HCT116 (cell line): ENCODE measurements around the gene CDH13. TPM values are rescaled to one million over a fixed set of nuclear protein-coding genes. Genes with fewer than 3 reads are reported as not detected.

ENCODE experiments used
- ATAC-seq: fragments of 200-7000 bp; cut with Tn5 transposase; 2 replicates; pipeline ENCODE4 v1.9.1; 2020; ENCODE audit warnings: mild to moderate bottlenecking, moderate library complexity
- BruUV-seq: library from RNA; stranded (reverse); fragments of 400-500 nt; replicated peaks from 2 replicates; lab custom pipeline; 2021; lab: Mats Ljungman, UMichigan
- CTCF ChIA-PET: fragments of 300-600 bp; sonication (Branson Sonifier 250); formaldehyde crosslinking; loops from one replicate; lab custom pipeline; 2021; ENCODE audit warnings: antibody characterized with exemption; lab: Charles Lee
- POLR2A ChIA-PET: fragments of 300-600, 350-600 bp; sonication (Branson Sonifier 250); formaldehyde crosslinking; loops from one replicate; lab custom pipeline; 2021; ENCODE audit warnings: antibody characterized with exemption; lab: Charles Lee
- RAD21 ChIA-PET, 2 experiments: fragments of 300-600 bp; sonication (Branson Sonifier 250); formaldehyde crosslinking; loops; one replicate each; lab custom pipeline; 2023; ENCODE audit warnings: low total read pairs in 2 of 2; ENCODE audit not compliant: uncharacterized antibody in 2 of 2, unreplicated experiment in 2 of 2, low non-redundant PET in 1 of 2; lab: Charles Lee
- DNase-seq: peaks from one replicate; pipeline ENCODE4 v3.0.0-alpha.2; 2010; ENCODE audit warnings: low read depth, low spot score
- H2AFZ ChIP-seq: fragments of 200-600 bp; shearing (Covaris generic), sonication (generic); 2 replicates; pipeline ENCODE4 v1.6.1; 2017; ENCODE audit warnings: low read depth, mixed run types, mixed read lengths, antibody characterized with exemption, low read length; ENCODE audit not compliant: poor library complexity, severe bottlenecking
- H3K27ac ChIP-seq: 2 replicates; pipeline ENCODE4 v1.5.1; 2012; ENCODE audit warnings: low read depth, low read length
- H3K27me3 ChIP-seq: fragments of 200-600 bp; sonication (generic); 2 replicates; pipeline ENCODE4 v1.6.1; 2016; ENCODE audit warnings: mixed run types, low read length, mixed read lengths; ENCODE audit not compliant: insufficient read depth
- H3K36me3 ChIP-seq, 2 experiments: fragments of 200-500 bp in 1 of 2; fragments of 200-600 bp in 1 of 2; sonication (Bioruptor generic) in 1 of 2; sonication (generic) in 1 of 2; 2 replicates each; pipeline versions ENCODE4 v1.5.1 to v1.6.1; 2014 to 2016; ENCODE audit warnings: low read length in 2 of 2, inconsistent platforms in 1 of 2, mixed read lengths in 1 of 2, mixed run types in 1 of 2; ENCODE audit not compliant: insufficient read depth in 2 of 2, control insufficient read depth in 1 of 2
- H3K4me1 ChIP-seq, 2 experiments: fragments of 200-600 bp in 1 of 2; sonication (generic) in 1 of 2; 2 replicates each; pipeline versions ENCODE4 v1.5.1 to v1.6.1; 2012 to 2017; ENCODE audit warnings: low read length in 2 of 2, inconsistent platforms in 1 of 2, mild to moderate bottlenecking in 1 of 2, mixed read lengths in 1 of 2, mixed run types in 1 of 2, moderate library complexity in 1 of 2; ENCODE audit not compliant: insufficient read depth in 2 of 2, control insufficient read depth in 1 of 2
- H3K4me2 ChIP-seq: fragments of 200-600 bp; sonication (generic); 2 replicates; pipeline ENCODE4 v1.6.1; 2017; ENCODE audit warnings: mixed run types, low read length, mixed read lengths
- H3K4me3 ChIP-seq, 2 experiments: fragments of 200-600 bp in 1 of 2; sonication (generic) in 1 of 2; replicated peaks in 1 of 2; 2 replicates each; pipeline ENCODE4 v1.5.1; 2011 to 2016; ENCODE audit warnings: low read length in 2 of 2, control low read depth in 1 of 2, low read depth in 1 of 2, mild to moderate bottlenecking in 1 of 2, mixed read lengths in 1 of 2, mixed run types in 1 of 2
- H3K79me2 ChIP-seq: fragments of 200-600 bp; sonication (generic); 2 replicates; pipeline ENCODE4 v1.6.1; 2017; ENCODE audit warnings: mild to moderate bottlenecking, mixed run types, low read length, moderate library complexity, mixed read lengths; ENCODE audit not compliant: insufficient read depth
- H3K9ac ChIP-seq: fragments of 200-600 bp; sonication (generic); 2 replicates; pipeline ENCODE4 v1.6.1; 2016; ENCODE audit warnings: low read length, mixed read lengths
- H3K9me2 ChIP-seq: fragments of 200-600 bp; sonication (generic), shearing (Covaris generic); 2 replicates; pipeline ENCODE4 v1.6.1; 2017; ENCODE audit warnings: mixed run types, mild to moderate bottlenecking, moderate library complexity; ENCODE audit not compliant: insufficient read depth
- H3K9me3 ChIP-seq, 2 experiments: fragments of 200-500 bp in 1 of 2; fragments of 200-600 bp in 1 of 2; sonication (Bioruptor generic) in 1 of 2; sonication (generic) in 1 of 2; 2 replicates each; pipeline ENCODE4 v1.6.1; 2014 to 2017; ENCODE audit warnings: low read length in 2 of 2, mixed read lengths in 2 of 2, inconsistent platforms in 1 of 2, low read depth in 1 of 2, mild to moderate bottlenecking in 1 of 2, mixed run types in 1 of 2, moderate library complexity in 1 of 2; ENCODE audit not compliant: control insufficient read depth in 1 of 2, insufficient read depth in 1 of 2
- H4K20me1 ChIP-seq: fragments of 200-600 bp; sonication (generic), shearing (Covaris generic); 2 replicates; pipeline ENCODE4 v1.6.1; 2017; ENCODE audit warnings: mixed run types, mild to moderate bottlenecking, moderate library complexity; ENCODE audit not compliant: insufficient read depth
- CBX3 ChIP-seq: IDR thresholded peaks from 2 replicates; pipeline ENCODE4 v1.6.1; 2012; ENCODE audit warnings: low read depth
- EGR1 ChIP-seq: IDR thresholded peaks from 2 replicates; pipeline ENCODE4 v1.6.1; 2012; ENCODE audit warnings: low read depth
- ELF1 ChIP-seq: IDR thresholded peaks from 2 replicates; pipeline ENCODE4 v1.6.1; 2012; ENCODE audit warnings: low read depth, borderline replicate concordance
- EZH2 ChIP-seq: fragments of 200-600 bp; sonication (generic); IDR thresholded peaks from 2 replicates; pipeline ENCODE4 v1.6.1; 2017; ENCODE audit warnings: antibody characterized with exemption, mixed run types
- FOSL1 ChIP-seq: IDR thresholded peaks from 2 replicates; pipeline ENCODE4 v1.6.1; 2012; ENCODE audit warnings: low read depth
- MAX ChIP-seq: IDR thresholded peaks from 2 replicates; pipeline ENCODE4 v1.6.1; 2012
- POLR2AphosphoS5 ChIP-seq: IDR thresholded peaks from 2 replicates; pipeline ENCODE4 v1.6.1; 2011; ENCODE audit warnings: mild to moderate bottlenecking, low read depth, low read length, moderate library complexity
- RAD21 ChIP-seq: IDR thresholded peaks from 2 replicates; pipeline ENCODE4 v1.6.1; 2012; ENCODE audit warnings: low read depth, mild to moderate bottlenecking
- SP1 ChIP-seq: IDR thresholded peaks from 2 replicates; pipeline ENCODE4 v1.6.1; 2012; ENCODE audit warnings: low read depth
- SRF ChIP-seq: IDR thresholded peaks from 2 replicates; pipeline ENCODE4 v1.6.1; 2012; ENCODE audit warnings: low read depth
- TCF7L2 ChIP-seq: IDR thresholded peaks from 2 replicates; pipeline ENCODE4 v1.7.0; 2011; ENCODE audit warnings: borderline replicate concordance, inconsistent platforms; ENCODE audit not compliant: insufficient read depth, insufficient read length; ENCODE audit errors: extremely low read depth
- YY1 ChIP-seq: IDR thresholded peaks from 2 replicates; pipeline ENCODE4 v1.6.1; 2011; ENCODE audit warnings: low read length, low read depth, moderate library complexity, mild to moderate bottlenecking; ENCODE audit not compliant: insufficient replicate concordance; ENCODE audit errors: extremely low read depth
- ZBTB33 ChIP-seq: IDR thresholded peaks from 2 replicates; pipeline ENCODE4 v1.6.1; 2011; ENCODE audit warnings: mild to moderate bottlenecking, low read length, moderate library complexity; ENCODE audit not compliant: insufficient replicate concordance; ENCODE audit errors: extremely low read depth
- ZFX ChIP-seq: fragments of 450-650 bp; IDR thresholded peaks from 2 replicates; pipeline ENCODE4 v1.6.1; 2017
- ZNF274 ChIP-seq: fragments of 200-500 bp; sonication (Bioruptor generic); IDR thresholded peaks from 2 replicates; pipeline ENCODE4 v1.6.1; 2014; ENCODE audit warnings: mild to moderate bottlenecking, low read depth, low read length, inconsistent platforms
- intact Hi-C: fragments of 100-400 bp; cut with micrococcal nuclease; formaldehyde crosslinking; loops from 2 replicates; pipeline ENCODE4 v1.10.0; 2022
- total RNA-seq: library from RNA; stranded (reverse); gene quantifications from one replicate; pipeline ENCODE4 v1.2.1, GENCODE V29; 2021; ENCODE audit not compliant: unreplicated experiment

Gene CDH13
- total RNA-seq, 1 experiment from 2014 or later, result not detected

DNA sequence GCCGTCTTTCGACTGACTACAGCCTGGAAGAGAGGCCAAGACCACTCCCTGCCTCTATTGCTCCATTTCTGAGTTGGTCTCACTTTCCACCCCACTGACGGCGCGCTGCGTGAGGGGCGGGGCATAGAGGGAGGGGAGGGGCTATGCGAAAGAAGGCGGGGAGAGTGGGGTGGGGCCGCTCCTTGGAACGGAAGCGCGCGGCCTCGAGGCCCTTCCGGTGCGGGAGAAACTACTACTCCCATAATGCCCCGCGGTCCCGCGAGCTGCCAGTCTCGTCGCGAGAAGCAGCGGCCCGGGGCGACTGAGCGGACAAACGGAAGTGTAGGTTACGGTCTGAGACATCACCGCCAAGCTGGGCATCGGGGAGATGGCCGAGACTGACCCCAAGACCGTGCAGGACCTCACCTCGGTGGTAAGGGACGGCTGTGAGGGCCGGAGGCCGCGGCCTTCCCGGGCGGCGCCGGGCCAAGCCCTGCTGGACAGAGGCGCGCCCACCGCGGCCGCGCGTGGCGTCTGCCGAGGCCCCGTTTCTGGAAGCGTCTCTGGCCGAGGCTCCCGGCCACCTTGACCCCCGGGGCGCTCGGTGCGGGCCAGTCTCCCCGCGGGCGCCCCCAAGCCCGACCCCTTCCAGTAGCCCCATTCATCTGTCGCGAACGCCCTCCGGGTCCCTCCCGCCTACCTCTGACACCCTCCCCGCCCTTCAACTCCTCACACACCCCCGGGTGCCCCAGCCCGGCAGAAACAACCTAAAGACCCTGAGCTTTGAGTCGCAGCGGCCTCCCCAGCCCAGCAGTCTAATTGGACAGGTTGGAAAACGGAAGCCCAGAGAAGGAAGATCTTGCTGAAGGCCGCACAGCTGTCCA, 1181.2 kb downstream of the CDH13 start, which contains the start of gene HSBP1:
HSBP1 (plus strand) TSS at position 269 of the 863 bp plus-strand sequence; CDS start at position 368, 99 bp downstream.
- RAD21 ChIA-PET, result no interaction called here
- Histone ChIP-seq H3K4me3 (peak within 1 kb of the TSS; percentile 89 to 96), H3K4me1 (peaks cover 18 to 28% of the 10 kb centered on the region in 2 experiments), H3K9ac (peak within 1 kb of the TSS; percentile 78), H3K4me2 (peak within 1 kb of the TSS; percentile 91), H3K9me2 (no peaks in the 10 kb centered on the region), H4K20me1 (no peaks in the 10 kb centered on the region), H3K9me3 (no peaks in the 10 kb centered on the region), H3K79me2 (peaks cover 42% of the 10 kb centered on the region), H3K27me3 (no peaks in the 10 kb centered on the region), H3K27ac (peak within 1 kb of the TSS; percentile 80), H3K36me3 (peaks cover 5 to 18% of the 10 kb centered on the region in 2 experiments; a peak in 3 of 4 replicates), H2AFZ (peak within 1 kb of the TSS; percentile 61)
- intact Hi-C loops, result no loop called here
- POLR2A ChIA-PET, result no interaction called here
- BruUV-seq, result no TSS peak
- DNase-seq, result peak; percentile 88
- CTCF ChIA-PET, result no interaction called here
- TF ChIP-seq RAD21 (no peak), MAX (peak; percentile 73; the same call in 1 of the 2 replicates), ZBTB33 (peak; percentile 99), EGR1 (no peak), EZH2 (no peak), TCF7L2 (no peak), ZNF274 (no peak), SP1 (peak; percentile 7; the same call in 1 of the 2 replicates), ZFX (peak; percentile 93), FOSL1 (no peak), ELF1 (peak; percentile 81; the same call in 1 of the 2 replicates), CBX3 (no peak), YY1 (peak; percentile 56), SRF (no peak), POLR2AphosphoS5 (peak; percentile 92)
- peak; percentile 92 for ATAC-seq
